Spleen (tissue), 11 donors: ENCODE results near the gene CACNA1F. TPM values are rescaled to one million over a fixed set of nuclear protein-coding genes. Genes with fewer than 3 reads are reported as not detected.
A peak's percentile ranks its signal among the peaks of the same experiment; 100 is the strongest.

ENCODE experiments used
- DNase-seq: peaks from one replicate; pipeline ENCODE4 v3.0.0-alpha.2; 2020
- H3K27ac ChIP-seq, 8 donors: fragments of 200-600 bp; sonication (generic) in 7 of 8; 1 replicate in 4 of 8; 2 replicates in 4 of 8; pipeline versions ENCODE4 v1.5.0 to v1.8.0; 2016 to 2021; ENCODE audit warnings: inconsistent platforms in 4 of 8, mild to moderate bottlenecking in 4 of 8, moderate library complexity in 1 of 8
- H3K27me3 ChIP-seq, 7 donors: fragments of 200-600 bp; sonication (generic) in 6 of 7; replicated peaks in 1 of 7; 1 replicate in 4 of 7; 2 replicates in 3 of 7; pipeline versions ENCODE4 v1.5.0 to v1.8.0; 2016 to 2021; ENCODE audit warnings: inconsistent platforms in 3 of 7, mild to moderate bottlenecking in 1 of 7
- H3K36me3 ChIP-seq, 6 donors: fragments of 200-600 bp; sonication (generic) in 5 of 6; 1 replicate in 4 of 6; 2 replicates in 2 of 6; pipeline versions ENCODE4 v1.5.0 to v1.8.0; 2016 to 2021; ENCODE audit warnings: inconsistent platforms in 2 of 6
- H3K4me1 ChIP-seq, 6 donors: fragments of 200-600 bp; sonication (generic) in 5 of 6; 1 replicate in 3 of 6; 2 replicates in 3 of 6; pipeline versions ENCODE4 v1.5.0 to v1.8.0; 2016 to 2021; ENCODE audit warnings: inconsistent platforms in 3 of 6
- H3K4me3 ChIP-seq, 8 donors: fragments of 200-600 bp; sonication (generic) in 7 of 8; 1 replicate in 4 of 8; 2 replicates in 4 of 8; pipeline versions ENCODE4 v1.5.0 to v1.8.0; 2016 to 2021; ENCODE audit warnings: inconsistent platforms in 4 of 8, mild to moderate bottlenecking in 4 of 8, moderate library complexity in 2 of 8
- H3K9me3 ChIP-seq, 8 donors: fragments of 200-600 bp; sonication (generic) in 7 of 8; 1 replicate in 4 of 8; 2 replicates in 4 of 8; pipeline versions ENCODE4 v1.5.0 to v1.8.0; 2016 to 2021; ENCODE audit warnings: inconsistent platforms in 4 of 8
- POLR2A ChIP-seq, 3 donors: fragments of 450-650 bp; IDR thresholded peaks; one replicate each; pipeline ENCODE4 v1.5.1; 2017; ENCODE audit warnings: antibody characterized with exemption in 3 of 3, mild to moderate bottlenecking in 1 of 3
- POLR2AphosphoS5 ChIP-seq, 3 donors: sonication (generic); formaldehyde crosslinking; IDR thresholded peaks; one replicate each; pipeline ENCODE4 v1.5.1; 2017; ENCODE audit warnings: antibody characterized with exemption in 3 of 3
- WGBS, 5 donors: extraction: QIAGEN DNeasy Blood & Tissue Kit in 3 of 5; methylation state at CpG; one replicate each; pipeline versions ENCODE4 v1.1.5 to v1.1.7; 2013 to 2018; 5-methylcytosine and 5-hydroxymethylcytosine counted together
- intact Hi-C: fragments of 100-400 bp; cut with DNase I; formaldehyde crosslinking; loops from one replicate; pipeline ENCODE4 v1.15.0; 2023; ENCODE audit warnings: low total_unique reads
- polyA plus RNA-seq, 3 donors: library from polyadenylated mRNA; stranded (reverse); fragments of 200-250 nt; gene quantifications; one replicate each; pipeline ENCODE4 v1.2.1, GENCODE V29; 2013
- total RNA-seq, 7 donors: library from RNA; depleted of rRNA in 3 of 7; stranded (reverse); fragments of >200 nt in 3 of 7; fragmentation: NEBNext Ultra II Directional in 4 of 7; extraction: Animal tissue kit (Norgen Biotek cat#: 25700) in 4 of 7; gene quantifications; one replicate each; pipeline versions ENCODE4 v1.1.0 to v1.2.1, GENCODE V29; 2016 to 2021
- TF ChIP-seq, protein P1 (sequence below), 11 experiments: fragments of 200-600 bp in 7 of 11; fragments of 450-650 bp in 4 of 11; sonication (generic) in 4 of 11; IDR thresholded peaks in 8 of 11; conservative IDR thresholded peaks in 3 of 11; 1 replicate in 7 of 11; 2 replicates in 4 of 11; pipeline versions ENCODE4 v1.4.0 to v1.8.0; 2016 to 2021; ENCODE audit warnings: antibody characterized with exemption in 11 of 11, inconsistent platforms in 4 of 11, mild to moderate bottlenecking in 1 of 11
- donor health status: healthy with polysubstance abuse.
- donor health status: DM: no; HTN: no; CAD: no; lungs with moderate emphysema.
- donor health status: DM: no; HTN: no; CAD: no.
- donor health status: Bipolar disorder and iron deficiency.
- donor health status: healthy.
- donor health status: DM: no; HTN: no; CAD: no.
- donor health status: DM: yes; HTN: yes; CAD: no.

The CACNA1F gene
- total and polyA plus RNA-seq, 10 donors = 0.55 to 2.9 (median 0.91) TPM

DNA sequence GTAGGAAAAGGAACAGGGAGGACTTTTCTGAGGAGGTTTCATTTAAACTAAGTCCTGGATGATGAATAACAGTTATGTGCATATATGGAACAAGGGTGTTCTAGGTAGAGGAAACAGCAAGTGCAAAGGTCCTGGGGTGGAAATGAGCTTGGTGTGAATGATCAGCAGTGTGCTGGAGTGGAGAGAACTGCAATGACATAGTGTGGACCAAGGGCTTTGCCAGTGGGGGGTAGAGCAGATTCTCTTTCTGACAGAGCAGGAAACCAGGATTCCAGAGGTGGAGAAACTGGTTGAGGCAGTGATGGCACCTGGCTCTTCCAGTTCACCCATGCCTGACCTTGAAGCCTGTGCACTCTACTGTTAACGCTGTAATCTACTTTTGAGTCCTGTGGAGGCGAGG lies 38.2 kb upstream of the CACNA1F start:
- no peaks in the 10 kb centered on the region for H3K36me3 ChIP-seq
- peak overlapping the region in 4 of 8 donors; percentile 55 to 98 (median 95) for H3K27ac ChIP-seq
- TF ChIP-seq, protein P1, sequence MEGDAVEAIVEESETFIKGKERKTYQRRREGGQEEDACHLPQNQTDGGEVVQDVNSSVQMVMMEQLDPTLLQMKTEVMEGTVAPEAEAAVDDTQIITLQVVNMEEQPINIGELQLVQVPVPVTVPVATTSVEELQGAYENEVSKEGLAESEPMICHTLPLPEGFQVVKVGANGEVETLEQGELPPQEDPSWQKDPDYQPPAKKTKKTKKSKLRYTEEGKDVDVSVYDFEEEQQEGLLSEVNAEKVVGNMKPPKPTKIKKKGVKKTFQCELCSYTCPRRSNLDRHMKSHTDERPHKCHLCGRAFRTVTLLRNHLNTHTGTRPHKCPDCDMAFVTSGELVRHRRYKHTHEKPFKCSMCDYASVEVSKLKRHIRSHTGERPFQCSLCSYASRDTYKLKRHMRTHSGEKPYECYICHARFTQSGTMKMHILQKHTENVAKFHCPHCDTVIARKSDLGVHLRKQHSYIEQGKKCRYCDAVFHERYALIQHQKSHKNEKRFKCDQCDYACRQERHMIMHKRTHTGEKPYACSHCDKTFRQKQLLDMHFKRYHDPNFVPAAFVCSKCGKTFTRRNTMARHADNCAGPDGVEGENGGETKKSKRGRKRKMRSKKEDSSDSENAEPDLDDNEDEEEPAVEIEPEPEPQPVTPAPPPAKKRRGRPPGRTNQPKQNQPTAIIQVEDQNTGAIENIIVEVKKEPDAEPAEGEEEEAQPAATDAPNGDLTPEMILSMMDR (IDR thresholded peaks at IDR 0.05 in 8 of 11, conservative IDR thresholded peaks at IDR 0.05 in 3 of 11) = no peak
- TF ChIP-seq POLR2A (IDR thresholded peaks at IDR 0.05) (no peak), POLR2AphosphoS5 (IDR thresholded peaks at IDR 0.05) (no peak)
- H3K9me3 ChIP-seq = no peaks in the 10 kb centered on the region
- peak overlapping the region in 2 of 8 donors; percentile 66 to 84 for H3K4me3 ChIP-seq
- no peaks in the 10 kb centered on the region for H3K27me3 ChIP-seq
- peak; percentile 41 for DNase-seq
- peaks cover 9 to 65% (median 41%) of the 10 kb centered on the region in 6 donors for H3K4me1 ChIP-seq
- WGBS, 5 donors = 49 to 87% (median 81%) methylated on average over 2 of the region's 2 CpGs
- intact Hi-C loops = no loop called here

DNA sequence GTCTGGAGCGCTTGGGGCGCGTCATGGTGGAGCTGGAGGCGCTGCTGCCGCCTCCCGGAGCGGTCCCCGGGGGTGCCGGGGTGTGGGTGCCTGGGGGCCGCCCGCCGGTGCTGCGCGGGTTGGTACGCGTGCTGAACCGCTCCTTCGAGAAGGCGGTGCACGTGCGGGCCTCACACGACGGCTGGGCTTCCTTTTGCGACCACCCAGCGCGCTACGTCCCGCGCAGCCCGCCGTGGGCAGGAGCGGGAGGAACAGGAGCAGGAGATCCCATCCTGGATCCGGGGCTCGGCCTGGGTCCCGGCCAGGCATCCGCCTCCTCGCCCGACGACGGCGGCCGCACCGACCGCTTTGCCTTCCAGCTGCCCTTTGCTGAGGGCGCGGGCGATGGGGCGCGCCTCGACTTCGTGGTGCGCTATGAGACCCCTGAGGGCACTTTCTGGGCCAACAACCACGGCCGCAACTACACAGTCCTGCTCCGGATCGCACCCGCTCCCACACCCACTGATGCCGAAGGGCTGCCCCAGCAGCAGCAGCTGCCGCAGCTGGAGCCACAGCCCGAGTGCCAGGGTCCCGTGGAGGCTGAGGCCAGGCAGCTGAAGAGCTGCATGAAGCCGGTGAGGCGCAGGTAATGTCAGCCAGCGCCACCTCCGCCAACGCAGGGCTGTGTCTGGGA lies 37.2 kb upstream of the CACNA1F start:
- Histone ChIP-seq H3K4me1 (peaks cover 9 to 56% (median 41%) of the 10 kb centered on the region in 6 donors), H3K4me3 (peak overlapping the region; percentile 36 to 84 (median 52)), H3K27me3 (no peaks in the 10 kb centered on the region), H3K27ac (peak overlapping the region; percentile 62 to 98 (median 92)), H3K36me3 (no peaks in the 10 kb centered on the region), H3K9me3 (no peaks in the 10 kb centered on the region)
- 54 to 91% (median 85%) methylated on average over 12 to 66 of the region's 66 CpGs for WGBS, 5 donors
- TF ChIP-seq, protein P1 (IDR thresholded peaks at IDR 0.05 in 8 of 11, conservative IDR thresholded peaks at IDR 0.05 in 3 of 11) = no peak
- TF ChIP-seq POLR2AphosphoS5 (IDR thresholded peaks at IDR 0.05) = peak in 1 of 3 donors; percentile 7
- intact Hi-C loops = no loop called here
- peak; percentile 86 for DNase-seq

DNA sequence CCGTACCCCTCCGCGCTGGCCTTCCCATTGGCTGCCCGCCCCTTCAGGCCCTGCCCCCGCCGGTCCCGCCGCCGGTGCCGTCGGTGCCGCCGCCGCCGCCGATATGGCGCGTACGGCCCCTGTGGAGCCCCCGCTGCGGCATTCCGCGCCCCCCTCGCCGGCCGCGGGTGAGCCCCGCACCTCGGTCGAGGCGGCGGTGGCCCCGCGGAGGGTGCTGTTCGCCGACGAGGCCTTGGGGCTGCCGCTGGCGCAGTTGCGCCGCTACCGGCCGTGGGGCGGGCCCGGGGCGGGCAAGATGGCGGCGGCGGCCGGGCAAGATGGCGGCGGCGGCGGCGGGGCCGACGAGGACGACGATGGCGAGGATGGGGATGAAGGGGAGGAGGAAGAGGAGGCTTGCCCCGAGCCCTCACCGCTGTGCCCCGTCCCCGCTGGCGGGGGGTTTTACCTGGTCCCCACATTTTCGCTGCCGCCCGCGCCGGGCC lies 36.7 kb upstream of the CACNA1F start, which contains the start of gene PPP1R3F:
PPP1R3F (plus strand) TSS at position 27 of the 482 bp plus-strand sequence; CDS start at position 104, 77 bp downstream.
- TF ChIP-seq POLR2A (IDR thresholded peaks at IDR 0.05) (peak in 1 of 3 donors; percentile 29), POLR2AphosphoS5 (IDR thresholded peaks at IDR 0.05) (peak; percentile 81 to 85 (median 83))
- TF ChIP-seq, protein P1 (IDR thresholded peaks at IDR 0.05 in 8 of 11, conservative IDR thresholded peaks at IDR 0.05 in 3 of 11) = no peak
- intact Hi-C loops = no loop called here
- Histone ChIP-seq H3K27ac (peak within 1 kb of the TSS; percentile 62 to 98 (median 92)), H3K4me1 (peaks cover 9 to 52% (median 41%) of the 10 kb centered on the region in 6 donors), H3K4me3 (peak within 1 kb of the TSS; percentile 36 to 84 (median 52)), H3K27me3 (no peaks in the 10 kb centered on the region), H3K9me3 (no peaks in the 10 kb centered on the region), H3K36me3 (no peaks in the 10 kb centered on the region)
- WGBS, 5 donors = 0 to 64% (median 1%) methylated on average over 18 to 70 of the region's 70 CpGs
- DNase-seq = no peak
